SK-N-SH (cell line): ENCODE measurements around the gene PEPD. TPM values are rescaled to one million over a fixed set of nuclear protein-coding genes. Genes with fewer than 3 reads are reported as not detected.

Experiments
- CTCF ChIA-PET: fragments of 300-600, 350-600 bp; formaldehyde crosslinking; extraction: SDS; loops from one replicate; lab custom pipeline; 2021; lab: Yijun Ruan, JAX
- POLR2A ChIA-PET: fragments of 350-600 bp; sonication (Branson Sonifier 250); formaldehyde crosslinking; extraction: SDS; loops from one replicate; lab custom pipeline; 2020; ENCODE audit warnings: antibody characterized with exemption, inconsistent platforms; lab: Yijun Ruan, JAX
- DNase-seq: peaks from one replicate; pipeline ENCODE4 v3.0.0; 2012
- H2AFZ ChIP-seq: fragments of 200-600 bp; sonication (generic); 2 replicates; pipeline ENCODE4 v1.8.1; 2016; ENCODE audit warnings: antibody characterized with exemption, mild to moderate bottlenecking, low read depth
- H3F3A ChIP-seq: fragments of 200-600 bp; sonication (generic); replicated peaks from 2 replicates; pipeline ENCODE3; 2016; ENCODE audit warnings: antibody characterized with exemption, mild to moderate bottlenecking; ENCODE audit not compliant: insufficient read depth
- H3K27ac ChIP-seq, 2 experiments: fragments of 200-500 bp in 1 of 2; fragments of 200-600 bp in 1 of 2; sonication (Bioruptor generic) in 1 of 2; sonication (generic), shearing (Covaris generic) in 1 of 2; 2 replicates each; pipeline versions ENCODE4 v1.5.1 to v1.6.1; 2014 to 2016; ENCODE audit warnings: low read depth in 2 of 2, inconsistent platforms in 1 of 2, low read length in 1 of 2, mild to moderate bottlenecking in 1 of 2, mixed read lengths in 1 of 2
- H3K27me3 ChIP-seq: fragments of 200-600 bp; sonication (generic), shearing (Covaris generic); 2 replicates; pipeline ENCODE4 v1.6.1; 2016; ENCODE audit warnings: mixed run types; ENCODE audit not compliant: insufficient read depth
- H3K36me3 ChIP-seq, 2 experiments: fragments of 200-500 bp in 1 of 2; fragments of 200-600 bp in 1 of 2; sonication (Bioruptor generic) in 1 of 2; sonication (generic) in 1 of 2; replicated peaks in 1 of 2; 2 replicates each; pipeline versions ENCODE3 to v1.5.1; 2014 to 2016; ENCODE audit warnings: low read length in 1 of 2, mild to moderate bottlenecking in 1 of 2; ENCODE audit not compliant: insufficient read depth in 2 of 2, control insufficient read depth in 1 of 2
- H3K4me1 ChIP-seq, 2 experiments: fragments of 200-500 bp in 1 of 2; fragments of 200-600 bp in 1 of 2; sonication (Bioruptor generic) in 1 of 2; sonication (generic), shearing (Covaris generic) in 1 of 2; 2 replicates each; pipeline versions ENCODE4 v1.5.1 to v1.6.1; 2014 to 2016; ENCODE audit warnings: low read depth in 1 of 2, low read length in 1 of 2, mixed run types in 1 of 2; ENCODE audit not compliant: insufficient read depth in 2 of 2, control insufficient read depth in 1 of 2
- H3K4me2 ChIP-seq: fragments of 200-600 bp; sonication (generic), shearing (Covaris generic); 2 replicates; pipeline ENCODE4 v1.6.1; 2017; ENCODE audit warnings: mixed run types
- H3K4me3 ChIP-seq, 2 experiments: fragments of 200-500 bp in 1 of 2; fragments of 200-600 bp in 1 of 2; sonication (Bioruptor generic) in 1 of 2; sonication (generic), shearing (Covaris generic) in 1 of 2; 2 replicates each; pipeline versions ENCODE4 v1.5.1 to v1.8.1; 2014 to 2016; ENCODE audit warnings: low read depth in 2 of 2, inconsistent platforms in 1 of 2, low read length in 1 of 2, mild to moderate bottlenecking in 1 of 2, mixed read lengths in 1 of 2, moderate library complexity in 1 of 2
- H3K79me2 ChIP-seq: fragments of 200-600 bp; sonication (generic); 2 replicates; pipeline ENCODE4 v1.8.1; 2017; ENCODE audit warnings: mild to moderate bottlenecking; ENCODE audit not compliant: insufficient read depth
- H3K9ac ChIP-seq: fragments of 200-600 bp; sonication (generic); 2 replicates; pipeline ENCODE4 v1.6.1; 2017; ENCODE audit warnings: mixed run types
- H3K9me2 ChIP-seq: fragments of 200-600 bp; sonication (generic); 2 replicates; pipeline ENCODE4 v1.6.1; 2017; ENCODE audit warnings: mixed run types
- H3K9me3 ChIP-seq: fragments of 200-600 bp; sonication (generic); 2 replicates; pipeline ENCODE4 v1.6.1; 2017; ENCODE audit warnings: mixed run types, mild to moderate bottlenecking, moderate library complexity
- H4K20me1 ChIP-seq: fragments of 200-600 bp; sonication (generic); 2 replicates; pipeline ENCODE4 v1.6.1; 2017; ENCODE audit warnings: mild to moderate bottlenecking, mixed run types; ENCODE audit not compliant: insufficient read depth
- EP300 ChIP-seq, 2 experiments: IDR thresholded peaks; 2 replicates each; pipeline versions ENCODE4 v1.4.0 to v1.6.1; 2012; ENCODE audit warnings: borderline replicate concordance in 1 of 2, low read depth in 1 of 2, low read length in 1 of 2
- EZH2phosphoT487 ChIP-seq: fragments of 200-600 bp; sonication (generic); IDR thresholded peaks from 2 replicates; pipeline ENCODE4 v1.6.1; 2017; ENCODE audit warnings: low read depth, mixed run types, mild to moderate bottlenecking, antibody characterized with exemption, moderate library complexity, borderline replicate concordance
- FOSL2 ChIP-seq: IDR thresholded peaks from 2 replicates; pipeline ENCODE4 v1.4.0; 2012; ENCODE audit warnings: low read depth, mild to moderate bottlenecking, moderate library complexity, borderline replicate concordance
- FOXJ3 ChIP-seq: sonication (generic); formaldehyde crosslinking; IDR thresholded peaks from 2 replicates; pipeline ENCODE4 v1.5.1; 2020; ENCODE audit warnings: mild to moderate bottlenecking, missing genetic modification reagents
- FOXM1 ChIP-seq: IDR thresholded peaks from 2 replicates; pipeline ENCODE4 v1.4.0; 2012; ENCODE audit warnings: low read depth, mild to moderate bottlenecking
- JUND ChIP-seq: IDR thresholded peaks from 2 replicates; pipeline ENCODE4 v1.4.0; 2012
- NFIC ChIP-seq: IDR thresholded peaks from 2 replicates; pipeline ENCODE4 v1.4.0; 2012; ENCODE audit warnings: borderline replicate concordance
- NRF1 ChIP-seq: IDR thresholded peaks from 2 replicates; pipeline ENCODE4 v1.6.1; 2012; ENCODE audit warnings: low read depth, mild to moderate bottlenecking, low read length
- RXRA ChIP-seq: IDR thresholded peaks from 2 replicates; pipeline ENCODE4 v1.4.0; 2012; ENCODE audit warnings: low read depth, mild to moderate bottlenecking, borderline replicate concordance
- TCF12 ChIP-seq: IDR thresholded peaks from 2 replicates; pipeline ENCODE4 v1.4.0; 2012
- WGBS: methylation state at CpG from one replicate; pipeline ENCODE4 v1.1.6; 2017; ENCODE audit warnings: low lambda C conversion rate; 5-methylcytosine and 5-hydroxymethylcytosine counted together
- polyA plus RNA-seq, 3 experiments: library from polyadenylated mRNA; depleted of rRNA; stranded (reverse); fragments of >200 nt; gene quantifications; 2 replicates each; pipeline ENCODE4 v1.2.3, GENCODE V29; 2012
- TF ChIP-seq, protein P1 (sequence below): IDR thresholded peaks from 2 replicates; pipeline ENCODE4 v1.4.0; 2012; ENCODE audit warnings: low read depth
- TF ChIP-seq, protein P2 (sequence below): fragments of 200-600 bp; sonication (generic); IDR thresholded peaks from 2 replicates; pipeline ENCODE4 v1.6.1; 2017; ENCODE audit warnings: antibody characterized with exemption, mild to moderate bottlenecking, moderate library complexity
- TF ChIP-seq, protein P3 (sequence below): fragments of 150-350 bp; IDR thresholded peaks from 2 replicates; pipeline ENCODE4 v1.6.1; 2017; ENCODE audit warnings: antibody characterized with exemption, low read length, low read depth, borderline replicate concordance
- TF ChIP-seq, protein P4 (sequence below): fragments of 150-350 bp; IDR thresholded peaks from 2 replicates; pipeline ENCODE4 v1.6.1; 2016; ENCODE audit warnings: mild to moderate bottlenecking, low read depth, low read length
- TF ChIP-seq, protein P5 (sequence below): IDR thresholded peaks from 2 replicates; pipeline ENCODE4; 2012
- TF ChIP-seq, protein P6 (sequence below): IDR thresholded peaks from 2 replicates; pipeline ENCODE4 v1.4.0; 2012; ENCODE audit warnings: low read depth, borderline replicate concordance

The PEPD gene
- polyA plus RNA-seq, 1 of the 3 experiments (the other 2 are of a cell fraction) = 88.9 TPM

DNA sequence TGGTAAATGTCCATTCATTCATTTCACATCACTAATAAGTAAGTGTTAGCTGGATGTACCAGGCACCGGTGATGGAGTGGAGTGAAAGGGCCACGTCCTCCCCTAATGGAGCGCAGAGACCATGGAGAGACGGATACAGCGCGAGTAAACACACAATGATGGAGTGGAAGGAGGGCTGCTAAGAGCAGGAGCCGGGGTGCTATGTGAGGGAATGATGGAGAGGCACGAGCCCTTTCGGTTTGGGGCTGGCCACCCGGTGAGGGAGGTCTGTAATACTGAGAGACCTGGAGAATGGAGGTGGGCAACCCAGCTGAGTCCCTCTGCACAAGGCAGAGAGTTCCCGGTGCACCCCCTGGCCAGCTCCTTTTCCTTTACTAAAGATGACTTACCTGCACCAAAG, 53.7 kb downstream of the PEPD start:
- Histone ChIP-seq H4K20me1 (no peaks in the 10 kb centered on the region), H3K4me2 (no peak overlapping the region), H3K4me1 (peaks cover 4 to 18% of the 10 kb centered on the region in 2 experiments; a peak in 2 of 4 replicates), H3K79me2 (no peaks in the 10 kb centered on the region), H3F3A (no peaks in the 10 kb centered on the region), H3K36me3 (peaks cover 0 to 9% of the 10 kb centered on the region in 2 experiments), H3K9me2 (no peaks in the 10 kb centered on the region), H3K9ac (no peak overlapping the region), H2AFZ (no peak overlapping the region), H3K27me3 (no peaks in the 10 kb centered on the region), H3K4me3 (no peak overlapping the region), H3K9me3 (no peaks in the 10 kb centered on the region), H3K27ac (no peak overlapping the region)
- ChIA-PET POLR2A (no interaction called here), CTCF (no interaction called here)
- no peak for DNase-seq
- TF ChIP-seq TCF12 = no peak
- no peak for TF ChIP-seq NRF1
- TF ChIP-seq RXRA = no peak
- TF ChIP-seq NFIC = no peak
- no peak for TF ChIP-seq EZH2phosphoT487
- TF ChIP-seq, protein P1, sequence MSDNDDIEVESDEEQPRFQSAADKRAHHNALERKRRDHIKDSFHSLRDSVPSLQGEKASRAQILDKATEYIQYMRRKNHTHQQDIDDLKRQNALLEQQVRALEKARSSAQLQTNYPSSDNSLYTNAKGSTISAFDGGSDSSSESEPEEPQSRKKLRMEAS = no peak
- TF ChIP-seq, protein P2, sequence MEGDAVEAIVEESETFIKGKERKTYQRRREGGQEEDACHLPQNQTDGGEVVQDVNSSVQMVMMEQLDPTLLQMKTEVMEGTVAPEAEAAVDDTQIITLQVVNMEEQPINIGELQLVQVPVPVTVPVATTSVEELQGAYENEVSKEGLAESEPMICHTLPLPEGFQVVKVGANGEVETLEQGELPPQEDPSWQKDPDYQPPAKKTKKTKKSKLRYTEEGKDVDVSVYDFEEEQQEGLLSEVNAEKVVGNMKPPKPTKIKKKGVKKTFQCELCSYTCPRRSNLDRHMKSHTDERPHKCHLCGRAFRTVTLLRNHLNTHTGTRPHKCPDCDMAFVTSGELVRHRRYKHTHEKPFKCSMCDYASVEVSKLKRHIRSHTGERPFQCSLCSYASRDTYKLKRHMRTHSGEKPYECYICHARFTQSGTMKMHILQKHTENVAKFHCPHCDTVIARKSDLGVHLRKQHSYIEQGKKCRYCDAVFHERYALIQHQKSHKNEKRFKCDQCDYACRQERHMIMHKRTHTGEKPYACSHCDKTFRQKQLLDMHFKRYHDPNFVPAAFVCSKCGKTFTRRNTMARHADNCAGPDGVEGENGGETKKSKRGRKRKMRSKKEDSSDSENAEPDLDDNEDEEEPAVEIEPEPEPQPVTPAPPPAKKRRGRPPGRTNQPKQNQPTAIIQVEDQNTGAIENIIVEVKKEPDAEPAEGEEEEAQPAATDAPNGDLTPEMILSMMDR = no peak
- no peak for TF ChIP-seq FOSL2
- no peak for TF ChIP-seq EP300 (IDR thresholded peaks at IDR 0.05; ENCODE audit: borderline replicate concordance in 1 of 2, low read depth in 1 of 2, low read length in 1 of 2)
- TF ChIP-seq FOXJ3 = no peak
- WGBS = 94% methylated on average over 11 of the region's 11 CpGs

DNA sequence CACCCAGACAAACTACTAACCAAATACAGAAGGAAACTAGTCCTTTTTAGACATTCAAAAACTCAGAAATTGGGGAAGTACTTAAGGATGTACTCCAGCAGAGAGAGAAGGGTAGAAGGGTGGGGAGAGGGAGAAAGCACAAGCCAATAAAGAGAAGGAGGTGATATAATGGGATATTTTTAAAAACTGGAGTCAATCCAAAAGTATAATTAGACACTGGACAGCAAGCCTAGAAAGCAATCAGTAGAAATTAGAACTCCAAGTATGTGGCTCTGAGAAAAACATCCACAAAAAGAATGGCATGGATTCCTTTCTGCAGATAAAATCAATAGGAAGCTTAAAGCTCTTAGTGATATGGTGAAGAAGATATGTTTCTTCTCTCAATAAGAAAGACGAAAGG, 55.8 kb downstream of the PEPD start:
- TF ChIP-seq JUND (no peak), FOXM1 (no peak), FOSL2 (no peak), EZH2phosphoT487 (no peak), NRF1 (no peak)
- TF ChIP-seq, protein P3, sequence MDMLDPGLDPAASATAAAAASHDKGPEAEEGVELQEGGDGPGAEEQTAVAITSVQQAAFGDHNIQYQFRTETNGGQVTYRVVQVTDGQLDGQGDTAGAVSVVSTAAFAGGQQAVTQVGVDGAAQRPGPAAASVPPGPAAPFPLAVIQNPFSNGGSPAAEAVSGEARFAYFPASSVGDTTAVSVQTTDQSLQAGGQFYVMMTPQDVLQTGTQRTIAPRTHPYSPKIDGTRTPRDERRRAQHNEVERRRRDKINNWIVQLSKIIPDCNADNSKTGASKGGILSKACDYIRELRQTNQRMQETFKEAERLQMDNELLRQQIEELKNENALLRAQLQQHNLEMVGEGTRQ = no peak
- TF ChIP-seq, protein P4, sequence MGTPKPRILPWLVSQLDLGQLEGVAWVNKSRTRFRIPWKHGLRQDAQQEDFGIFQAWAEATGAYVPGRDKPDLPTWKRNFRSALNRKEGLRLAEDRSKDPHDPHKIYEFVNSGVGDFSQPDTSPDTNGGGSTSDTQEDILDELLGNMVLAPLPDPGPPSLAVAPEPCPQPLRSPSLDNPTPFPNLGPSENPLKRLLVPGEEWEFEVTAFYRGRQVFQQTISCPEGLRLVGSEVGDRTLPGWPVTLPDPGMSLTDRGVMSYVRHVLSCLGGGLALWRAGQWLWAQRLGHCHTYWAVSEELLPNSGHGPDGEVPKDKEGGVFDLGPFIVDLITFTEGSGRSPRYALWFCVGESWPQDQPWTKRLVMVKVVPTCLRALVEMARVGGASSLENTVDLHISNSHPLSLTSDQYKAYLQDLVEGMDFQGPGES = no peak
- TF ChIP-seq, protein P5, sequence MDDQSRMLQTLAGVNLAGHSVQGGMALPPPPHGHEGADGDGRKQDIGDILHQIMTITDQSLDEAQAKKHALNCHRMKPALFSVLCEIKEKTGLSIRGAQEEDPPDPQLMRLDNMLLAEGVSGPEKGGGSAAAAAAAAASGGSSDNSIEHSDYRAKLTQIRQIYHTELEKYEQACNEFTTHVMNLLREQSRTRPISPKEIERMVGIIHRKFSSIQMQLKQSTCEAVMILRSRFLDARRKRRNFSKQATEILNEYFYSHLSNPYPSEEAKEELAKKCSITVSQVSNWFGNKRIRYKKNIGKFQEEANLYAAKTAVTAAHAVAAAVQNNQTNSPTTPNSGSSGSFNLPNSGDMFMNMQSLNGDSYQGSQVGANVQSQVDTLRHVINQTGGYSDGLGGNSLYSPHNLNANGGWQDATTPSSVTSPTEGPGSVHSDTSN = no peak
- TF ChIP-seq, protein P1 = no peak
- TF ChIP-seq, protein P6, sequence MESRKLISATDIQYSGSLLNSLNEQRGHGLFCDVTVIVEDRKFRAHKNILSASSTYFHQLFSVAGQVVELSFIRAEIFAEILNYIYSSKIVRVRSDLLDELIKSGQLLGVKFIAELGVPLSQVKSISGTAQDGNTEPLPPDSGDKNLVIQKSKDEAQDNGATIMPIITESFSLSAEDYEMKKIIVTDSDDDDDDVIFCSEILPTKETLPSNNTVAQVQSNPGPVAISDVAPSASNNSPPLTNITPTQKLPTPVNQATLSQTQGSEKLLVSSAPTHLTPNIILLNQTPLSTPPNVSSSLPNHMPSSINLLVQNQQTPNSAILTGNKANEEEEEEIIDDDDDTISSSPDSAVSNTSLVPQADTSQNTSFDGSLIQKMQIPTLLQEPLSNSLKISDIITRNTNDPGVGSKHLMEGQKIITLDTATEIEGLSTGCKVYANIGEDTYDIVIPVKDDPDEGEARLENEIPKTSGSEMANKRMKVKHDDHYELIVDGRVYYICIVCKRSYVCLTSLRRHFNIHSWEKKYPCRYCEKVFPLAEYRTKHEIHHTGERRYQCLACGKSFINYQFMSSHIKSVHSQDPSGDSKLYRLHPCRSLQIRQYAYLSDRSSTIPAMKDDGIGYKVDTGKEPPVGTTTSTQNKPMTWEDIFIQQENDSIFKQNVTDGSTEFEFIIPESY = no peak
- H2AFZ ChIP-seq = no peak overlapping the region
- H3K27me3 ChIP-seq = no peaks in the 10 kb centered on the region
- H4K20me1 ChIP-seq = no peaks in the 10 kb centered on the region
- WGBS = 52% methylated on average over 1 of the region's 1 CpG
- H3F3A ChIP-seq = no peaks in the 10 kb centered on the region
- peaks cover 0 to 9% of the 10 kb centered on the region in 2 experiments; a peak in 1 of 4 replicates for H3K4me1 ChIP-seq
- H3K4me2 ChIP-seq = no peak overlapping the region
- no peaks in the 10 kb centered on the region for H3K9me2 ChIP-seq
- no peak for DNase-seq
- ChIA-PET CTCF (no interaction called here), POLR2A (no interaction called here)
- H3K27ac ChIP-seq = no peak overlapping the region
- H3K79me2 ChIP-seq = no peaks in the 10 kb centered on the region
- H3K9ac ChIP-seq = no peak overlapping the region
- no peaks in the 10 kb centered on the region for H3K9me3 ChIP-seq
- peaks cover 0 to 11% of the 10 kb centered on the region in 2 experiments for H3K36me3 ChIP-seq
- no peak overlapping the region for H3K4me3 ChIP-seq
